GM18861 (cell line): ENCODE results near the gene TSPAN7.

Source experiments
- ATAC-seq: cut with Tn5 transposase; IDR thresholded peaks from one replicate; pipeline ENCODE4 v1.9.1; 2021; ENCODE audit not compliant: unreplicated experiment

The TSPAN7 gene

DNA sequence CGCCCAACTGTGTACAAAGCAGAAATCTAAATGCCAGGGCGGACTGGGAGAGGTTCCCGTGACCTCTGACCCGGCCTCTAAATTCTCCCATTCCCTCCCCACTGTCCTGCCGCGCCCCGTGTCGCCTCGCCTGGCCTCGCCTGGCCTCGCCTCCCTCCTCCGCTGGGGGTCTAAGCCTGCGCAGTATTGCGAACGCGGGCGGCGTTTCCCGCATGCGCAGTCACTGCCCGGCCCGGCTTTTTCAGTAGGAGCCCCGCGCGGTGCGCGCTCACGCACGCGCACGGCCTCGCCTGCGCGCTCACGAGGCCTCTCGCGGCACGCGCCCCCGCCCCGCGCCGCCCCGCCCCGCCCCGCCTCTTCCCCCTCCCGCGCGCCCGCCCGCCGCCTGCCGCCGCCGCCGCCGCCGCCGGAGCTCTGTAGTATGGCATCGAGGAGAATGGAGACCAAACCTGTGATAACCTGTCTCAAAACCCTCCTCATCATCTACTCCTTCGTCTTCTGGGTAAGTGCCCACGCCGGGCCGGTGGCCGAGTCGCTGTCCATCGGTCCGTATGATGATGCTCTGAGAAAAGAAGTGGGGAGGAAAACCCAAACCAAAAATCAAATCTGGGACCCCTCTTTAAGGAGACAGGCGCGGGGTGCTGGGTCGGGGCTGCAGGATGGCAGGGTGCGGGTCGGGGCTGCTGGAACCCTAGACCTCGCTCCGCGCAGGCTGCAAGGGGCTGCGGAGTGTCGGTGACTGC, at the start of gene TSPAN7:
TSPAN7 (plus strand) TSS at position 417 of the 743 bp plus-strand sequence; CDS start at position 422, 5 bp downstream.
- peak; percentile 79 for ATAC-seq

DNA sequence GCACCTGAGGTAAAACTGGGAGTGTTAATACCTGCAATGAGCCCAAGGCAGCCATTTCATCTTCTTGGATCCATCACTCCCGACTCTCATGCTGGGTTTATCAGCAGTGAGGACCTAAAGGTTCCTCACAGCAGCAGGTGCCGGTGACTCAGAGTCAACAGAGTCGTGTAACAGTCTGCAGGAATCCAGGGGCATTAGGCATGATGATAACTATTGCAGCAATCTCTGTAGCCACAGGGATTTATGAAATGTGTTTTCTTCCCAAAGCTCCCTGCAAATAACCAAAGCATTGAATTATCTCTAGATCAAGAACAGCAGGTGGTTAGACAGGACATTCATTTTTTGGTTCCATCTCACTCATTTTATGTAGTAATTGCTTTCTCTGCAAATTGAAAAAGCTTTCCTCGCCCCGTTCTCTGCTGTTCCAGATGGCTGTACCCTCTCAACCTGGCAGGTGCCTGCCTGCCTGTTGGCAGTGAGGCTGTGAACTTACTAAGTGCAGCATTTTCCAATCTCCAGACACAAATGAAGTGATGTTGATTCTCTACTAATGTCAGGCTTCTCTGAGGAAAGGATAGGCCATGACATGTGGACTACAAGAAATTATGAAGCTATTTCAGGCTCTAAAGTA, 48.1 kb upstream of the TSPAN7 start:
- no peak for ATAC-seq

DNA sequence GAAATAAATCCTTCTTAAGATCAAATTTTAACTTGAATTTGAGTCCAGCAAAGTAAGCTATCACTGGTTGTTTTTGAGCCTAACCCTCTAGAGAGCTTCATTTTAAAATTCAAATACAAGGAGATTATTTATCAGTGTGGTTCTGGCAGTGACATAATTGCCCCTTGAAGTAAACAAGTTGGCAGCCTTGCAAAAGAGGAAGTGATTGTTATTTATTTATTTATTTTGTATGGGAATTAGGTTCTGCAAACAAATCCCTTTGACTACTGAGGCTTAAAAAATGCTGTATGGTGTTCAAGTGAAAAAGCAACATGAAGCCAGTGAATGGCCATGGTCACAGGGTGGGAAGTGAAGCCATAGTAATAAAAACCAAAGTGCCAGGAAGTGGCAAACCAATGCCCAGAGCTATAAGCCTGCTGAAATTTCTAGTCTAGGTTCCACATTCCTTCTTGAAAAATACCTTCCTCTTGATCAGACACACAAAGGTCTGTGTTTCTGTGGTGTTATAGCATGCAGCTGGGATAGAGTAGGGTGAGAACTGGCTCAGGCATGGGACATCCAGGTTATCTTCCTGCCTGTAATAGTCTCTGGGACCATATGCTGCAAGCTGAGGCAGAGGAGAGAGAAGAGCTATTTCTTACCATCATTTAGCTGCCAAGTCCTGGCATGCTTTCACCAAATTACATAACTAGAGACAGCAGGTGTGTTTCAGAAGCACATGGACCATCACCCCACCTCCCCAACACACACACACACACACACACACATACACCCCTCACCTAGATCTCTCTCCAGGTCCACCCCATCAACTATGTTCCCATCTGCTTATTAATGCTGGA, 47.1 kb upstream of the TSPAN7 start:
- ATAC-seq = no peak

DNA sequence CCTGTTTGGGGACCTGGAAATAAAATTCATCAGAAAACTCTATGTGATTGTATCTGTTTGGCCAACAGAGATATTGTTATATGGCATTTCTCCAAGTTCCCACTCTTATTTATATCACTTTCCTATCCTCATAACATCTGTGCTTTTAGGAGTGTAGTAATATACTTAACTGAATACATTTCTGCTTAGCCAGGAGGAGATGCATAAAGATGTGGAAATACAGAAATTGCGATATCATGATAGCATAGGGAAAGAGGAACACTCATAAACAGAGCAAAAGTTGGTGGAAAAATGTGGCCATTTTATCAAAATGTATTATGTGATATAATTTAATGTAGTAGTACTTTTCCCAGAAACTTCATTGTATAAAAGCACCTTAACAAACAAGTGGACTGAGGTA, 46.1 kb upstream of the TSPAN7 start:
- no peak for ATAC-seq

GRCh38 chrX:38516196-38516774, 45.1 kb upstream of the TSPAN7 start:
- ATAC-seq = no peak

DNA sequence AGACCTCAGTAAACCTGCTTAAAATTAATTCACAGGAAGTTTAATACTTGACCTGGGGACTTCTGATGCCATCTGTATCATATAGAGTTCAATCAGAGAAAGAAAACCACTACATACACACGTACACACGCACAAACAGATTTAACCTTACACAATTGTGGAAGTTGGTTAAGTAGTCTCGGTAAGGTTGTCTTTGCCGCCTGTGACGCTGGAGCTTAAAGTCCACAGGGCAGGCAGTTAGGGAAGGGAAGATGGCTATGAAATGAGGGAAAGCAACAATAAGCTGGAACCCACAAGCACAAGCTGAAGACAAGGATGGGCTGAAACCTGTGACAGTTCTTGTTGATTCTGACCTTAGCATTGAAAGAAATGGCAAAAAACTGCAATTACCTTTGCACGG, 41.7 kb upstream of the TSPAN7 start:
- ATAC-seq = no peak

- ATAC-seq = no peak
These were observed 23.2 kb upstream of the TSPAN7 start for GRCh38 chrX:38538134-38538533.

- no peak for ATAC-seq
These were observed 21.6 kb upstream of the TSPAN7 start for GRCh38 chrX:38539748-38540147.

DNA sequence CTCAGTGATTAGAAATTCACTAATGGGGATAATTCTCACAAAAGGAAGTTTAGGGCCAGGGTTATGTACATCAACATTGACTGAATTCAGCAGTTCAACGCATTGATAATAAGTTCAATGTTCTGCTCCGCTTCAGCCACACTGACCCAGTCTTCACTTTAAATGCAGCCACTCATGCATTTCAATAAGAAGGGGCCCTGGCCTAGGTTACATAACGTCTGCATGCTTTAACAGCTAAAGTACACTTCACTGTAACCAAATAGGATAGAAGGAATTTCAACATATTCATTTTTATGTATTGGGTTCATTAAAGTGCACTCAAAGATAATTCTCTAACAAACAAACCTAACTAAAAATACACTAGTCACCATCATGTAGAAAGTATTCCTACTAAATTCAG, 12.8 kb upstream of the TSPAN7 start:
- no peak for ATAC-seq

DNA sequence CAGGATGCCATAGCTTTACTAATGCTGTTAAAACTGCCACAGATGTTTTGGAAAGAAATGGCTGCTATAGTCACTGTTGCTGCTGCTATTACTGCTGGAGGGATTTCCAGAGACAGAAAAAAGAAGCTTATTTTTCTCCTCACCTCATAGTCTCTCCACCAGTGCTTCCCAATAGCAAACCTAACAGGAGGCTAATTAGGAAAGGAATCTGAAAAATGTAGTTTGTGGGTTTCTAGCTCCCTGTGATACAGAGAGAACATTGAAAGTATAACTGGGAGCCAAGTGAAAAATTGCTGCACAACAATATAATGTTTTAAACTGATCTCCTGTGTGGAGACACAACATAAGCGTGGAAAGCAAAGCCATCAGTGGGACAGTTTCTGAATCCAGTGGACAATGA, 8.6 kb upstream of the TSPAN7 start:
- no peak for ATAC-seq

DNA sequence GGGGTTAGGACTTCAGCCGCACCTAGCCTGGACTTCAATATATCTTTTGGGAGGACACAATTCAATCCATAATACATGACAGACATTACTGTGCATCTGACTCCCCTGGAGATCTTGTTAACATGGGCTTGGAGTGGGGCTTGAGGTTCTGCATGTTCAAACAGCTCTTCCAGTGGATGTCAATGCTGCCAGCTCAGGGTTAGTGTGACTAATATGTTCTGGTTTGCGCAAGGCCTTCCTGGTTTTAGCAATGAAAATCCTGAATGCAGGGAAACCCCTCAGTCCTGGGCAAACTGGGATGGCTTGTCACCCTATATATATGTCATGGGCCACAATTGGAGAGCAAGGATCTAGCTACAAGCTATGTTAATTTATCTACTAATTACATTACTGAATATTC, 2.7 kb upstream of the TSPAN7 start:
- no peak for ATAC-seq

DNA sequence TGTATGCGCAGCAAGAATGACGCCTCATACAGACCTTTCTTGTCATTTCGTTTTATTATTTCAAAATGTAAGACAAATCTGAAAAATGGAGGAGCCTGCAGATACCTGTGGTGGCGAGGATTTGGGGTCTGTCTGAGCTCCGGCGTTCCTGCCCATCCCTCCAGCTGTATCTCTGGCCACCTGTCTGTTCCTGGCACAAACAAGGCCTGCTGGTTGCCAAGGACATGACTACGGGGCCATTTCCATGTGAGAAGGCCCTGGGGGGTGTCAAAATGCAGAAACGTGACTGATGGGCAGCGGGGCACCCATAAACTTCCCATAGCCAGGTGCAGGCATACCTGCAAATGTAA, 591 bp upstream of the TSPAN7 start:
- ATAC-seq = no peak

DNA sequence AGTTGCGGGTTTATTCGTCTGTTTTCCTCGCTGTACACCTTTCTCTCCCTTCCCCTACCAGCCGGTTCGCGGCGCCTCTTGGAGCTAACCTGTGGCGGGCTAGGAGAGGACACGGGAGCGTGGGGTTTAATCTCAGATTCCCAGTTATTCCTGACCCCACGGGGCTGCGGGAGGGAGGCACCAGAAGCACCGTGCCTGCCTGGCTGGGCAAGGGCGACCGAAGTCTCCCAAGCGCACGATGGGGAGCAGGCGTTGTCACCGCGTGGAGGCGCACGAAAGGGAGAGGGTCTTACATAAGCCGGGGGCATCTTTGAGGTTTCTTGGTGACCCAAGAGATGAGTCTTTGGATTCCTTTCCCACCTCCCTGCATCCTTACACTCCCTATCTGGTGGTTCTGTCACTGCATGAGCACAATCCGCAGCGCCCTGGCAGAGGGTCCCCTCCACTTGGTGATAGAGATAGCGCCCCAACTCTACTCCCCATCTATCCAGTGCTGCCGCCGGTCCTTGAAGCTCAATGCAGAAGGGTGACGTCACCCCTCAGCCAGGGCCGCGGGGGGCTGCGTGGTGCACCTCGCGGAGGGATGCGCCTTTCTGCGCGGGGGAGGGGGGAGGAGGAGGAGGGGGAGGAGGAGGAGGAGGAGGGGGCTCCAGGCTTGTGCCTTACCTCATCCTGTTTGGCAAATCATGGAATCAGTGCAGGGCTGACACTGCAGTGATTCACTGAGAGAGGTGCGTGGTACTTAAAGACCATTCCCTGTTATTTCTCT, 793 bp downstream of the TSPAN7 start:
- ATAC-seq = no peak

DNA sequence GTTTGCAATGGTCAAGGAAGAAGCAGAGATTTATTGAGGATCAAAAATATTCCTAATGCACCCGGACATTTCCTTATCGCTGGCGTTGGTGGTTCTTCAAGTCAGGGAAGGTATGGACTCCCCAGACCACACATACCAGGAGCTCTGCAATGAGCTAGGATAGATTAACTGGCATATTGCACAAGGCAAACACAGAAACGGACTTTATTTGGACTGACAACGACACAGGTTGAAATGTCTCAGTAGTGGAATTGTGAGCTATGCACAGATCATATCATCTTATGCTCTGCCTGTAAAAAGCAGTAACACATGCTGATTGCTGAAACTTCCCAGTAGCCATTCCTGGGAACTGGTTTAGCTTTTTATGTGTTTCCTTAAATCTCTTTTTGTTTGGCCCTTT, 1.7 kb downstream of the TSPAN7 start:
- ATAC-seq = no peak

- ATAC-seq = no peak
These were observed 9.1 kb downstream of the TSPAN7 start for GRCh38 chrX:38570396-38570795.

DNA sequence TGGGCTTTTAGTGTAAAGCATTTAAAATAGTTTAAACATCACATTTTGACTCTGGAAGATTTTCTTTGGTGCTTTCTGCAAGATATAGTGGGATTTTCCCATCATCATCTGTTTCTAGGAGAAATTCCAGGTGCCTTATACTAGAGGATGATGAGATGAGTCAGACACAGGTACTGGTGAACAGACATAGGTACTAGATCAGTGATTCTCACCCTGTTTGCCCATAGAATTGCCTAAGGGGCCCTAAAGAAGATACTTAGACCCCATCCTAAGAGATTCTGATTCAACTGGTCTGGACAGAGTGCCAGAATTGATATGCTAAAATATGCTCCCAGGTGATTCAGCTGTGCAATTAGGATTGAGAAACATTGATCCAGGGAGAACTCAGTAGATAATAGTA, 9.7 kb downstream of the TSPAN7 start:
- ATAC-seq = no peak

GRCh38 chrX:38574858-38575257, 13.5 kb downstream of the TSPAN7 start:
- ATAC-seq = no peak

- ATAC-seq = no peak
These were observed 14.5 kb downstream of the TSPAN7 start for GRCh38 chrX:38575888-38576287.

- no peak for ATAC-seq
These were observed 16.4 kb downstream of the TSPAN7 start for GRCh38 chrX:38577738-38578137.

DNA sequence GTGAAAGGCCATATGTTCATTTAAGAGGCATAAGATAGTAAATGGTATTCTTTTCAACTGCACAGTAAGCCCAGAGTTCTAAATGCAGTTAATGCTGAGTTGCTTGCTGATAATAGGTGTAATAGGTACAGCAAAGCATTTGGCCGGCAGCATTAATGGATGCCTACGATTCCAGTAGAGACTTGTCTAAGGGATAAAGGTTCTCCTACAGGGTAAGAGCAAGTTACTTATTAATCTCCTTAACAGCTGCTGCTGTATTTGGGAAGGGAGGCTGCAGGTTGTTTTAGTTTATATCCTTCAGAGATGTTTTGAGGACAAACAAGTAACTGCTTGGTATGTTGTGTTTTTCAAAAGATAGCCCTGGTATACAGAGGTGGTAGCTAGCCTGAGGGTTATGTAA, 16.8 kb downstream of the TSPAN7 start:
- ATAC-seq = no peak

- ATAC-seq = no peak
These were observed 21.8 kb downstream of the TSPAN7 start for GRCh38 chrX:38583181-38583580.
